Activated T-cell treated with anti-CD3 and anti-CD28 coated beads for 1 hour (primary cell): ENCODE data around the gene NR6A1.

Experiments
- DNase-seq: peaks from one replicate; pipeline ENCODE4 v3.0.0-alpha.2; 2020; ENCODE audit warnings: low read depth

Gene NR6A1

GRCh38 chr9:124488641-124489210 lies 282.4 kb downstream of the NR6A1 start:
- DNase-seq, result no peak

DNA sequence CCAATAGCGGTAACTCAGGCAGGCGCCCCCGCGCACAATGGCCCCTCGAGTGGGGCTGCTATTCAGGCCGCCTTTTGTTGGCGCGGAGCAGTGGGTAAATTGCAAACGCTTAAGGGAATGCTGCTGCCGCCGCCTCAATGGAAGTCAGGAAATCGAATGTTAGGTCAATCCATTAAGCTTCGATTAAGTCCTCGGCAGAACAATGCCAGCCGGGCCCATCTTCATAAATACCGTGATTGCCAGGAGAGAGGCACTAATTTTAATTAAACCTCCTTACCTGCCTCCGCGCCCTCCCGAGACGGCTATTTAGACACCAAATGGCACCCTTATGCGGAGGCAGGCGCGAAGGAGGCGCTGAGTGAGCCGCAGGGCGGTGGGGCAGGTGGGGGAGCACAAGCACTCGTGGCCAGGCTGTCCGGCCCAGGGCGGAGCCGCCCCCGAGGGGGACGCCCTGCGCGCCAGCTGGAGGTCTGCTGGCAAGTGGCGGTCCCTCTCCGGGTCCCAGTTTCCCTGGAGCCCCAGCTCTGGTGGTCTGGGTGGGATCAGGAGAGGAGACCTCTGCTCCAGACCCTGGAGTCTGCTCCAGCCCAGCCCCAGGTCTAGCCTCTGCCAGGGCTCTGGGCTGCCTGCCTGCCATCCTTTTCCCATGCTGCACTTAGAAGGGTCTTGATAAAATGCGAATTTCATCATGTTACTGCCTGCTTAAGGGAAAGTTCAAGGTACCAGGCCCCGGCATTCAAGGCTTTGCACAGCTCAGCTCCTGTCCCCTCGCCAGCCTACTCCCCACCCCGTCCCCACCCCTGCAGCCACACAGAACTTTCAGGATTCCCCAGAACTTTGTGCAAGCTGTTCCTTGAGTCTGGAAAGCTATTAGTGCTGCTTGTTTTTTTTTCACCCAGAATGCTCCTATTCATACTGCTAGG lies 283.6 kb downstream of the NR6A1 start:
- no peak for DNase-seq

GRCh38 chr9:124486778-124487259 lies 284.3 kb downstream of the NR6A1 start:
- DNase-seq, result no peak

- DNase-seq, result no peak
Observed at GRCh38 chr9:124485936-124486335, 285.2 kb downstream of the NR6A1 start.

DNA sequence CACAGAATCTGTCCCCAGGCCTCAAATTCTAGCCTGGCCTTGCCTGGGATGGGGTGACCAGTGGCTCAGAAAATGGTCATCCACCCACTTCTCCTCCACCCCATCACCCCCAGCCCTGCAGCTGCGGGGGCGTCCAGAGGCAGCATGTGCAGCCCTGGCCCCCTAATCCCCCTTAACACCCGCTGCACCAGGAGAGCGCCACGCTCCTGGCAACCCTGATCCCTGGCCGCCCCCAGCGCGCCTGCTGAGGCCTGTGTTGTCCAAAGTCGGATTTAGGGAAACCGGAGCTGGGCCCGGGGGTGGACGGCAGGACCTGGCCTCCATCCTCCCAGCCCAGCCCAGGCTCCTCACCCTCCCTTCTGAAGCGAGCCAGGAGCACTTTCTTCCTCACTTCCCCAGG lies 285.9 kb downstream of the NR6A1 start:
- DNase-seq, result no peak

- no peak for DNase-seq
Observed at GRCh38 chr9:124483481-124483880, 287.6 kb downstream of the NR6A1 start.

DNA sequence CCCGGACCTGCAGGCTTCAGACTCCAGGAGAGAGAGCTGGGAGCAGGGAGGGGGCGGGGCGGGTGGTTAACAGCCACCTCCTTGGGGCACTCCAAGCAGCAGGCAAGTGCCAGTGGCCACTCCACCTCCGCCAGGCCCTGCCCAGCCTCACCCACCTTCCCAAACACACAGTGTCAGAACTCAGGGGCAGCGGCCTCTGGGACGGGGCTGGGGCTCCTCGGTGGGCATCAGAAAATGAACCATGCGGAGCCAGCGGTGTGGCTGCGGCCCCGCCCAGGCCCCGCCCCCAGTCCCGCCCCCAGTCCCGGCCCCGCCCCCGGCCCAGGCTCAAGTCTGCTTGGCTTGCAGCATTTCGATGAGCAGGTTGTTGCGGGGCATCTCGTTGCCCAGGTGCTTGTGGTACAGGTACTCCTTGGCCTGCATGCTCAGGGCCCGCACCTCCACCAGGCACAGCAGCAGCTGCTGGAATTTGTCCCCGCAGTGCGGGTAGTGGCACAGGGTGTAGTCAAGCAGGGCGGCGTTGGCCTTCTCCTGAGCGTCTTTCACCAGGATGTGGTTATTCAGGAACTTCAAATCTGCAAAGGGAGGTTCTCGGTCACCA lies 288.6 kb downstream of the NR6A1 start:
- no peak for DNase-seq

- DNase-seq, result no peak
Observed at GRCh38 chr9:124481115-124481514, 290.0 kb downstream of the NR6A1 start.

GRCh38 chr9:124480621-124480981 lies 290.5 kb downstream of the NR6A1 start:
- DNase-seq, result no peak

- no peak for DNase-seq
Observed at GRCh38 chr9:124479947-124480620, 291.0 kb downstream of the NR6A1 start.

- DNase-seq, result no peak
Observed at GRCh38 chr9:124479371-124479770, 291.7 kb downstream of the NR6A1 start.

DNA sequence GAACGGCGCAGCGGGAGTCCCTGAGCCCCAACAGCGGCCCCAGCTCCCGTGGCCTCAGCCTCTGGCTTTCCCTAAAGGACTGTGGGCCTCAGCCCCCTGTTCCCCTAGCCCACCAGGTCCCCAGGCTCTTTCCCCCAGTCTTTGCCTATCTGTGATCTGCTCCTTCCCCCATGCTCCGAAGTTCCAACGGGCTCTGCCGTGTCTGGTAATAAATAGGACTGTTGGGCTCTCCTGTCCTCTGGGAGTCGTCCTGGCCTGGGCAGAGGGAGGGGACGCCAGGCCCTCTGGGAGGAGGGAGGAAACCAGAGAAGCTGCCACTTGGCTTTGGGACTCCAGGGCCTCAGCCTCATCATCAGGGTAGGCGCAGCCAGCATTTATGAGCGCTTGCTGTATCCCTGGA lies 292.8 kb downstream of the NR6A1 start:
- no peak for DNase-seq

- DNase-seq, result no peak
Observed at GRCh38 chr9:124477648-124478285, 293.3 kb downstream of the NR6A1 start.

- no peak for DNase-seq
Observed at GRCh38 chr9:124477211-124477647, 293.9 kb downstream of the NR6A1 start.

DNA sequence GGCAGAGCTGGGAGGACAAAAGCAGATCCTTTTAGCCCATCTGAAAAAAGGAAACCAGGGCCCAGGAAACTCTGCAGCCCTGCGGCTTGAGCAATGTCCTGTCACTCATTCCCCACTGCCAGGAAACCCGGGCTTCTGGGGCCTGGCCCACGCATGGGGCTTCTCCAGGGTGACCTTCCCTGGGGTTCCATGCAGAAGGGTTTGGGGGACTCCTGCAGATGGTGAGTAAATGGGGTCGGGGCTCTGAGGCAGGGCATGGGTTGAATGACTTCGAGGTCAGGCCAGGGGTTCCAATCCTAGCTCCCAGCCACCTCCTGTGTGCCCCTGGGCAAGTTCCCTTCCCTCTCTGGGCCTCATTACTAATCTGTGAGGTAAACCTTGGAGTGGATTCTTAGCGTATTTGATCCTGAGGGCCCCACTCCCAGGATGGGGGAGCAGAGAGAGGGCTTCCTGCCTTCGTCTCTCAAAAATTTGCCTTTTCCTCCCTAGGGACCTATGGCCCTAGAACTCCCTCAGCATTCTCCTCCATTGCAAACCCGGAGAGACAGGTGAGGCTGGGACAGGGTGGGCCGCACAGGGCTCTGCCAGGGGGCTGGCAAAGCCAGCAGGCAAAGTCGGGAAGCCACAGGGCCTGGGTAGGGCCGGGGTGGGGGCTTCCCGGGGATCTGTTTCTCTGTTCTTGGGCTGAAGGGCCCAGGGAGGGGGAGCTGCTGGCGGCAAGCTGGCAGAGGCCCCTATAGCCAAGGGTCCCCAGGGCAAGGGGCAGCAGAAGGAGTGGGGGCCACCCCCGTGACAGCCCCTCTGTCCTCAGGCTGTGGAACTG lies 295.0 kb downstream of the NR6A1 start:
- no peak for DNase-seq

DNA sequence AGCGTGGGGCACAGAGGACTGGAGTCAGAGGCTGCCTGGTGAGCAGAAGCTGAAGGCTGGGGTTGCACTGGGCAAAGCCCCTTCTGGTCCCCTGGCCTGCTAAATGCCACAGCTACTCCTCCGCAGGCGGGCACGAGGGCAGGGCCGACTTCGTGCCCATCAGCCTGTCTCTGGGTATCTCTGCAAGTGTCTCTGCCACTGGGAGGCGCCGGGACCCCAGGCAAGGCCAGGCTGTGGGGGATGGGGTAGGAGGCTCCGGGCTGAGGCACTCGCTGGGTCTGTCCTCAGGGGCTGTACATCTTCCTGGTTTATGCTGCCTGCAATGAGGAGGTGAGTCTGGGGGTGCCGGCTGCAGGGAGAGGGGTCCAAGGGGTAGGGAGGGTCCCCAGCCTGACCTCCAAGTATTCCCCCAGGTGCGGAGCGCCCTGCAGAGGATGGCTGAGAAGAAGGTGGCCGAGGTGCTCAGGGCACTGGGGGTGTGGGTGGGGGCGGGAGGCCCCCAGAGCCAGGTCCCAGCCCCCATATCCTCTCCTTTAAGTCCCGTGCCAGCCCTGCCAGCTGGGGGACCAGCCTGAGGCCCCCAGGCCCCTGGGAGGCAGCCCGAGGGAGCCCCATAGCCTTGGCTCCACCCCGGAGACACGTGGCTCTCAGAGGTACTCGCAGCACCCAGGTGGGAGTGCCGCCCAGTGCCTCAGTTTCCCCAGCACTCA lies 295.8 kb downstream of the NR6A1 start:
- no peak for DNase-seq

- no peak for DNase-seq
Observed at GRCh38 chr9:124474151-124474550, 297.0 kb downstream of the NR6A1 start.

DNA sequence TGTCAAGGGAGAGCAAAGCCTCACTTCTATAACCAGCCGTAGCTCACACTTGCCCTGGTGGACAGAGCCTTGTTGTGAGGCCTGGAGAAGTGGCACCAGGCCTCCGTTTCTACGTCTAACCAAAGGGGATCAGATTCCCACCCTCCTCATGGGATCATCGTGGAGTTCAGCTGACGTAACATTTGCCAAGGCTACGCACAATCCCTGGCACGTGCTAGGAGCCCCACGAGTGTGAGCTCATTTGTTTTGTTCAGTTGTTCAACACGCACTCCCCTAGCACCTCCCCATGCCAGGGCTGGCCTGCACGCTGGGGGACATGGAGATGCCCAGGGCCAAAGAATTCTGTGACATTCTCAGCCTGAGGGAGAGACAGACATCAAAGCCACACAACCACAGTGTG lies 297.8 kb downstream of the NR6A1 start:
- no peak for DNase-seq

GRCh38 chr9:124472770-124473169 lies 298.3 kb downstream of the NR6A1 start:
- no peak for DNase-seq

DNA sequence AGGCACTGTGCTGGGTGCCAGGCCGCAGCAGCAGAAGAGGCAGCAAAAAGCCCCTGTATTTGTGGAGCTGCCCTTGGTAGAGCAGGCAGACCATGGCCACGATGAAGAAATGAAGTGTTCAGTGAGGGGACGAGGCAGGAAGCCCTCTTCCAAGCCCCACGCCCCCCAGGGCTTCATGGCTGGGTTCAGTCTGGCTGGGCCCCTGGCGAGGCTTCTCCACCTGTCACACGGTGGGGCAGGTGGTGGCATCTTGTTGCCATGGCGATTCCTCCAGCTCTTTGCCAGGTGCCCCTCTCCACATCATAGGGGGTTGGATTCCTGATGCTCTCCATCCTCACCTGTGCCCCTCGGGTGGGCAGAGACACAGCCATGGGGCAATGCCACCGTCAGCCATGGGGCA lies 299.4 kb downstream of the NR6A1 start:
- no peak for DNase-seq
